Endothelial cell of umbilical vein (primary cell): ENCODE measurements around the gene SERPINA3. TPM values are rescaled to one million over a fixed set of nuclear protein-coding genes. Genes with fewer than 3 reads are reported as not detected.
A peak's percentile ranks its signal among the peaks of the same experiment; 100 is the strongest.

Experiments used
- Bru-seq: library from RNA; stranded (reverse); fragments of 400-500 nt; gene quantifications from one replicate; lab custom pipeline; 2021; lab: Mats Ljungman, UMichigan
- BruChase-seq, 2 experiments: library from RNA; stranded (reverse); fragments of 400-500 nt; gene quantifications; one replicate each; lab custom pipeline; 2021; lab: Mats Ljungman, UMichigan
- BruUV-seq: library from RNA; stranded (reverse); fragments of 400-500 nt; replicated peaks from 2 replicates; lab custom pipeline; 2021; lab: Mats Ljungman, UMichigan
- CTCF ChIA-PET: fragments of 300-600, 350-600 bp; sonication (Branson Sonifier 250); formaldehyde crosslinking; loops from one replicate; lab custom pipeline; 2021; ENCODE audit warnings: antibody characterized with exemption, inconsistent platforms; lab: Charles Lee
- POLR2A ChIA-PET: fragments of 300-600, 350-600 bp; sonication (Branson Sonifier 250); formaldehyde crosslinking; loops from one replicate; lab custom pipeline; 2021; ENCODE audit warnings: antibody characterized with exemption, inconsistent platforms; lab: Charles Lee
- DNase-seq: peaks from one replicate; pipeline ENCODE4 v3.0.0-alpha.2; 2011; ENCODE audit warnings: low read depth, low spot score
- FAIRE-seq: peaks from 2 replicates; lab custom pipeline; 2011; peaks lifted over from hg19 to GRCh38; lab: Jason Lieb, UNC
- H2AFZ ChIP-seq: 2 replicates; pipeline ENCODE4 v1.6.0; 2012; ENCODE audit warnings: low read depth, low read length, control low read depth, inconsistent platforms
- H3K27ac ChIP-seq: 2 replicates; pipeline ENCODE4 v1.5.1; 2011; ENCODE audit warnings: low read depth, mild to moderate bottlenecking, control low read depth, low read length, moderate library complexity; ENCODE audit not compliant: insufficient read depth
- H3K27me3 ChIP-seq, 2 experiments: 2 replicates each; pipeline versions ENCODE4 v1.6.0 to v1.6.1; 2011; ENCODE audit warnings: low read length in 2 of 2, mixed read lengths in 1 of 2; ENCODE audit not compliant: control insufficient read depth in 2 of 2, insufficient read depth in 2 of 2
- H3K36me3 ChIP-seq, 2 experiments: 2 replicates in 1 of 2; 3 replicates in 1 of 2; pipeline ENCODE4 v1.5.1; 2011; ENCODE audit warnings: low read length in 2 of 2, mild to moderate bottlenecking in 1 of 2, moderate library complexity in 1 of 2; ENCODE audit not compliant: control insufficient read depth in 2 of 2, insufficient read depth in 2 of 2; ENCODE audit errors: extremely low read depth in 1 of 2
- H3K4me1 ChIP-seq: 3 replicates; pipeline ENCODE4 v1.5.1; 2011; ENCODE audit warnings: mild to moderate bottlenecking, low read length; ENCODE audit not compliant: control insufficient read depth, insufficient read depth; ENCODE audit errors: extremely low read depth
- H3K4me2 ChIP-seq: 2 replicates; pipeline ENCODE4 v1.6.1; 2011; ENCODE audit warnings: low read length, control low read depth, mixed read lengths; ENCODE audit not compliant: insufficient read depth
- H3K4me3 ChIP-seq, 3 experiments: fragments of 200-600 bp in 1 of 3; sonication (generic), shearing (Covaris generic) in 1 of 3; replicated peaks in 1 of 3; 2 replicates each; pipeline ENCODE4 v1.5.1; 2011 to 2016; ENCODE audit warnings: control low read depth in 3 of 3, low read length in 3 of 3, mild to moderate bottlenecking in 2 of 3, inconsistent platforms in 1 of 3, low read depth in 1 of 3, moderate library complexity in 1 of 3; ENCODE audit not compliant: insufficient read depth in 1 of 3
- H3K79me2 ChIP-seq: 2 replicates; pipeline ENCODE4 v1.6.0; 2012; ENCODE audit warnings: low read length, inconsistent platforms; ENCODE audit not compliant: control insufficient read depth, insufficient read depth
- H3K9ac ChIP-seq: replicated peaks from 2 replicates; pipeline ENCODE3; 2011; ENCODE audit warnings: low read length, control low read depth; ENCODE audit not compliant: insufficient read depth; ENCODE audit errors: extremely low read depth
- H3K9me1 ChIP-seq: replicated peaks from 3 replicates; pipeline ENCODE4 v1.6.0; 2011; ENCODE audit warnings: mild to moderate bottlenecking, low read length; ENCODE audit not compliant: control insufficient read depth, insufficient read depth; ENCODE audit errors: extremely low read depth
- H3K9me3 ChIP-seq: replicated peaks from 2 replicates; pipeline ENCODE4 v1.5.1; 2012; ENCODE audit warnings: low read length, inconsistent platforms; ENCODE audit not compliant: control insufficient read depth, insufficient read depth
- H4K20me1 ChIP-seq: replicated peaks from 2 replicates; pipeline ENCODE3; 2011; ENCODE audit warnings: mild to moderate bottlenecking, low read length; ENCODE audit not compliant: control insufficient read depth, insufficient read depth; ENCODE audit errors: extremely low read depth
- EZH2 ChIP-seq: IDR thresholded peaks from 2 replicates; pipeline ENCODE4 v1.6.1; 2012; ENCODE audit warnings: borderline replicate concordance, low read depth, mild to moderate bottlenecking, moderate library complexity, low read length, inconsistent platforms; ENCODE audit not compliant: severe bottlenecking
- FOS ChIP-seq: IDR thresholded peaks from 2 replicates; pipeline ENCODE4 v1.6.1; 2011; ENCODE audit warnings: mild to moderate bottlenecking, low read length, moderate library complexity, borderline replicate concordance; ENCODE audit not compliant: insufficient read depth
- POLR2AphosphoS5 ChIP-seq: IDR thresholded peaks from 2 replicates; pipeline ENCODE4 v1.6.1; 2012; ENCODE audit warnings: low read depth, mild to moderate bottlenecking, control low read depth, low read length, moderate library complexity; ENCODE audit not compliant: insufficient read depth
- dilution Hi-C: fragments of 300-500 bp; cut with MboI; formaldehyde crosslinking; loops from one replicate; pipeline ENCODE4 v1.15.0; 2019; ENCODE audit warnings: low sequenced_read_pairs; ENCODE audit not compliant: extremely low pct_ligation_motif_present
- intact Hi-C: fragments of 100-400 bp; cut with micrococcal nuclease; formaldehyde crosslinking; loops from one replicate; pipeline ENCODE4 v1.10.0; 2022
- long read RNA-seq: library from polyadenylated mRNA; stranded (forward); transcript quantifications from one replicate; pipeline ENCODE4 v2.0.0, GENCODE V29; 2021
- polyA minus RNA-seq, 3 experiments: library from RNA; depleted of rRNA, polyadenylated mRNA; stranded (reverse); fragments of >200 nt; gene quantifications; 1 replicate in 1 of 3; 2 replicates in 2 of 3; pipeline ENCODE4 v1.2.3, GENCODE V29; 2011
- polyA plus RNA-seq, 4 experiments: library from polyadenylated mRNA; depleted of rRNA in 3 of 4; stranded (reverse) in 3 of 4; unstranded in 1 of 4; fragments of >200 nt; gene quantifications; 2 replicates each; pipeline versions ENCODE4 v1.2.1 to v1.2.3, GENCODE V29; 2011 to 2012; ENCODE audit warnings: missing spikeins in 1 of 4
- total RNA-seq: library from RNA; stranded (reverse); gene quantifications from 2 replicates; pipeline ENCODE4 v1.2.3, GENCODE V29; 2021
- TF ChIP-seq, protein P1 (sequence below): IDR thresholded peaks from 2 replicates; pipeline ENCODE4 v1.6.1; 2011; ENCODE audit not compliant: insufficient read depth, insufficient read length
- TF ChIP-seq, protein P2 (sequence below), 2 donors: IDR thresholded peaks; 1 replicate in 1 of 2; 2 replicates in 1 of 2; pipeline ENCODE4 v1.5.1; 2011; ENCODE audit warnings: low read length in 2 of 2, mild to moderate bottlenecking in 2 of 2, moderate library complexity in 2 of 2, control low read depth in 1 of 2, inconsistent platforms in 1 of 2, low read depth in 1 of 2; ENCODE audit not compliant: insufficient read depth in 1 of 2; ENCODE audit errors: extremely low read depth in 1 of 2

Gene SERPINA3
- total RNA-seq (not detected in 2 replicates), polyA plus RNA-seq (not detected in 2 replicates), polyA minus RNA-seq (not detected in 2 replicates), Bru-seq, nascent RNA (not detected), BruChase-seq, experiment 1, labeled RNA remaining after a 6-hour chase (percentile 10 among the genes with signal in this experiment), BruChase-seq, experiment 2, labeled RNA remaining after a 2-hour chase (not detected)
- not detected in 2 replicates for polyA plus RNA-seq (2011; cell fraction: cytosol; rRNA removed)
- 0.17 TPM in 1 of 2 replicates, not detected in the other for polyA plus RNA-seq (2011; cell fraction: nucleus; rRNA removed)
- 0.13 TPM in 1 of 2 replicates, not detected in the other for polyA plus RNA-seq (2012)
- not detected for polyA minus RNA-seq (2011; cell fraction: cytosol; rRNA and poly(A)+ RNA removed)
- polyA minus RNA-seq (2011; cell fraction: nucleus; rRNA and poly(A)+ RNA removed) = not detected in 2 replicates
- long read RNA-seq = 0 reads

DNA sequence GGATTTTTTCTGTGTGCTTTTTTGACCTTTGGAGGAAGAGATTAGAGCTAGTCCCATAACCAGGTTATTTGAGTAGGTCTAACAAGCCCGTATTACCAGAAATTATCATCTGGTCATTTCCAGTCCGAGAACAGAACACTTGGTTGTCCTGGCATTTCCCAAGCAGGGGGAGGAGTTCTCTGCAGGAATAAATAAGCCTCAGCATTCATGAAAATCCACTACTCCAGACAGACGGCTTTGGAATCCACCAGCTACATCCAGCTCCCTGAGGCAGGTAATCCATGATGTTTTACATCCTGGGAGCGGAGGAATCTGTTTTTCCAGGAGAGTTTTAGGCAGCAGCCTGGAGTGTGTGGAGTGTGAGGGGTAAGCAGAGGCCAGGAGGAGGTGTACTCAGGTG lies at the start of gene SERPINA3:
TSS of gene SERPINA3 (plus strand) at position 218 of the 400 bp plus-strand sequence. CDS start 2,051 bp downstream, outside the sequence.
- dilution Hi-C loops (no loop called here), intact Hi-C loops (no loop called here)
- Histone ChIP-seq H3K27me3 (no peaks in the 10 kb centered on the region), H3K36me3 (no peaks in the 10 kb centered on the region), H3K9ac (no peak within 1 kb of the TSS), H3K4me1 (no peaks in the 10 kb centered on the region), H3K79me2 (no peaks in the 10 kb centered on the region), H3K9me1 (no peaks in the 10 kb centered on the region), H3K27ac (no peak within 1 kb of the TSS), H3K4me2 (no peak within 1 kb of the TSS), H3K4me3 (no peak within 1 kb of the TSS), H3K9me3 (no peaks in the 10 kb centered on the region), H4K20me1 (no peaks in the 10 kb centered on the region), H2AFZ (no peak within 1 kb of the TSS)
- ChIA-PET POLR2A (no interaction called here), CTCF (interaction anchor here (1.3 kb wide), 1 partner anchor 31 kb away, joined by 4 read pairs; the partner anchor contains the start of gene SERPINA5)
- BruUV-seq = no TSS peak
- TF ChIP-seq, protein P1, sequence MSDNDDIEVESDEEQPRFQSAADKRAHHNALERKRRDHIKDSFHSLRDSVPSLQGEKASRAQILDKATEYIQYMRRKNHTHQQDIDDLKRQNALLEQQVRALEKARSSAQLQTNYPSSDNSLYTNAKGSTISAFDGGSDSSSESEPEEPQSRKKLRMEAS = no peak
- TF ChIP-seq POLR2AphosphoS5 (no peak), EZH2 (no peak), FOS (no peak)
- TF ChIP-seq, protein P2, sequence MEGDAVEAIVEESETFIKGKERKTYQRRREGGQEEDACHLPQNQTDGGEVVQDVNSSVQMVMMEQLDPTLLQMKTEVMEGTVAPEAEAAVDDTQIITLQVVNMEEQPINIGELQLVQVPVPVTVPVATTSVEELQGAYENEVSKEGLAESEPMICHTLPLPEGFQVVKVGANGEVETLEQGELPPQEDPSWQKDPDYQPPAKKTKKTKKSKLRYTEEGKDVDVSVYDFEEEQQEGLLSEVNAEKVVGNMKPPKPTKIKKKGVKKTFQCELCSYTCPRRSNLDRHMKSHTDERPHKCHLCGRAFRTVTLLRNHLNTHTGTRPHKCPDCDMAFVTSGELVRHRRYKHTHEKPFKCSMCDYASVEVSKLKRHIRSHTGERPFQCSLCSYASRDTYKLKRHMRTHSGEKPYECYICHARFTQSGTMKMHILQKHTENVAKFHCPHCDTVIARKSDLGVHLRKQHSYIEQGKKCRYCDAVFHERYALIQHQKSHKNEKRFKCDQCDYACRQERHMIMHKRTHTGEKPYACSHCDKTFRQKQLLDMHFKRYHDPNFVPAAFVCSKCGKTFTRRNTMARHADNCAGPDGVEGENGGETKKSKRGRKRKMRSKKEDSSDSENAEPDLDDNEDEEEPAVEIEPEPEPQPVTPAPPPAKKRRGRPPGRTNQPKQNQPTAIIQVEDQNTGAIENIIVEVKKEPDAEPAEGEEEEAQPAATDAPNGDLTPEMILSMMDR (IDR thresholded peaks at IDR 0.05; ENCODE audit: extremely low read depth in 1 of 2, insufficient read depth in 1 of 2, low read depth in 1 of 2, low read length in 2 of 2) = no peak
- no peak for DNase-seq
- FAIRE-seq = no peak
